GM12865 (cell line): ENCODE results near the gene RBMS3.

Experiments
- DNase-seq: peaks from one replicate; pipeline ENCODE4 v3.0.0; 2010; ENCODE audit warnings: low read depth
- H3K4me3 ChIP-seq: 2 replicates; pipeline ENCODE4 v1.5.1; 2011; ENCODE audit warnings: mild to moderate bottlenecking, low read depth, low read length, control low read depth
- TF ChIP-seq, protein P1 (sequence below): IDR thresholded peaks from 2 replicates; pipeline ENCODE4 v1.5.1; 2011; ENCODE audit warnings: low read length, control low read depth, low read depth, inconsistent platforms; ENCODE audit not compliant: insufficient read depth; ENCODE audit errors: missing control alignments

Gene RBMS3

DNA sequence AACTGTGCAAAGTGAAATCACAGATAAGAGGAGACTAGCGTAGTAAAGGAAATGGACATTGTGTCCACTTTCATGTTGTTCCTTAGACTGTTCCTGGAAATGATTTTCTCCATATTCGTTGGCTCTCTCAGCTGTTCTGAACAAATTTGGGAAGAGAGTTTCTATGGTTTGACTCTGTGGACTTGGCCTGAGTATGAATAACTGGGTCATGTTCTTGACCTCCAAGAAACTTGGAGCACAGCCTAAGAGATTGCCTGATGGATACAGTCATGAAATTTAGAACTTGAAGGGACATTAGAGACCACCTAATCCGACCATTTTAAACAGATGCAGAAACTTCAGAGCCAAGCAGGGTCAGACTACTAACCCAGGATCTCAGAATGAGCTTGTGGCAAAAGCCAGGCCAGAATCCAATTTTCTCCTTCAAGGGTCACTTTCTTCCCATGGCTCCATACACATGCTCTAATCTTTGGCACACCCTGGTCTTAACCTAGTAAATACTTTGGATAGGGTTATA, 430.4 kb downstream of the RBMS3 start:
- no peak for DNase-seq
- no peak overlapping the region for H3K4me3 ChIP-seq
- TF ChIP-seq, protein P1, sequence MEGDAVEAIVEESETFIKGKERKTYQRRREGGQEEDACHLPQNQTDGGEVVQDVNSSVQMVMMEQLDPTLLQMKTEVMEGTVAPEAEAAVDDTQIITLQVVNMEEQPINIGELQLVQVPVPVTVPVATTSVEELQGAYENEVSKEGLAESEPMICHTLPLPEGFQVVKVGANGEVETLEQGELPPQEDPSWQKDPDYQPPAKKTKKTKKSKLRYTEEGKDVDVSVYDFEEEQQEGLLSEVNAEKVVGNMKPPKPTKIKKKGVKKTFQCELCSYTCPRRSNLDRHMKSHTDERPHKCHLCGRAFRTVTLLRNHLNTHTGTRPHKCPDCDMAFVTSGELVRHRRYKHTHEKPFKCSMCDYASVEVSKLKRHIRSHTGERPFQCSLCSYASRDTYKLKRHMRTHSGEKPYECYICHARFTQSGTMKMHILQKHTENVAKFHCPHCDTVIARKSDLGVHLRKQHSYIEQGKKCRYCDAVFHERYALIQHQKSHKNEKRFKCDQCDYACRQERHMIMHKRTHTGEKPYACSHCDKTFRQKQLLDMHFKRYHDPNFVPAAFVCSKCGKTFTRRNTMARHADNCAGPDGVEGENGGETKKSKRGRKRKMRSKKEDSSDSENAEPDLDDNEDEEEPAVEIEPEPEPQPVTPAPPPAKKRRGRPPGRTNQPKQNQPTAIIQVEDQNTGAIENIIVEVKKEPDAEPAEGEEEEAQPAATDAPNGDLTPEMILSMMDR: no peak

DNA sequence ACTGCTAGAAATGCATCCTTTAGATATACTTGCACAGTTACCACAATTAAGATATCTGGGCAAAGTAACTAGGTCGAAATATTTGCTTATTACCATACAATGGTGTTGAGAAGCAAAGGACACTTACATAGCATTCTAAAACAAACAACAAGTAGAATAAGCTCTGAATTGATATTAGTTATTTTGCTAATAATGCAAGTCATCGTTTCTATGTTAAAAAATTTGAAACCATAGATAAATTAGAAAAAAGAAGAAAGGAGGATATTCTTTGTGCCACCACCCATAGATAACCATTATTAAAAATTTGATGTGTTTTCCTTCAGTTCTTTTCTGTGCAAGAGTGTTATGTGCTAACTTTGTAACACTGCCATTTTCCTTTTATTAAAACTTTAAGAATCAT, 435.3 kb downstream of the RBMS3 start:
- no peak for DNase-seq
- H3K4me3 ChIP-seq: no peak overlapping the region
- TF ChIP-seq, protein P1: no peak

DNA sequence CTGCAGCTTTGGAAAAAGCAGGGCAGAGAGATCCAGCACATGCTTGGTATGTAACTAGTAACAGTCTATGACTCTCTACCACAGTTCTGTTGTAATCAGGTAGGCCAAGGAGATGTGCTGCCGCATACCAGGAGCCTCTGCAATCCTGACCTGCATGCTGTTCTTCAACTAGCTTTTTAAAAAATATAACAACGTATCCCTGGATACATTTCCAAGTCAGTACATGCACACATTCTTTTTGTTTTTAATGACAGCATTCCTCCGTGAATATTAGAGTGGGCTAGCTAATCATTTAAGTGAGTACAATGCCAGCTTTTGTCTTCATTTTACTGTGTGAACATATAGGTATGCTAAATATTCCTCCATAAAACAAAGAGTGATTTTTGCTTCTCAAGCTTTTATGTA, 437.8 kb downstream of the RBMS3 start:
- no peak overlapping the region for H3K4me3 ChIP-seq
- TF ChIP-seq, protein P1: no peak
- no peak for DNase-seq

DNA sequence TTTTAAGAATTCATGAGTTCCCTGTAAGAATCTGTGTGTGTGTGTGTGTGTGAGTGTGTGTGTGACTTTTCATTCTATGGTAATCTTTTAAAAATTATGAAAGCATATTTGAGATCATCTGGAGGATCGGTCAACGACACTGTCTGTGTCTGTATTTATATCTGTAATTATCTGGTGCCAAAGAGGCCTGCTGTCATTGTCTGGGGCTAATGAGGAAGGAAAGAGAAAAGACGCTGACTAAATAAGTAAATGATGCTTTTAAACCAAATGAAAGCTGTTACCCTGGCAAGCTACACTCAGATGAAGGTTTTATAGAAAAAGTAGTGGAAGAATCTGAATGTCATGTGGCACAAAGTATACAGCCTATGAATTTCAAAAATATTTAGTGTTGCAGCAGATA, 439.8 kb downstream of the RBMS3 start:
- DNase-seq: no peak
- TF ChIP-seq, protein P1: no peak
- no peak overlapping the region for H3K4me3 ChIP-seq

DNA sequence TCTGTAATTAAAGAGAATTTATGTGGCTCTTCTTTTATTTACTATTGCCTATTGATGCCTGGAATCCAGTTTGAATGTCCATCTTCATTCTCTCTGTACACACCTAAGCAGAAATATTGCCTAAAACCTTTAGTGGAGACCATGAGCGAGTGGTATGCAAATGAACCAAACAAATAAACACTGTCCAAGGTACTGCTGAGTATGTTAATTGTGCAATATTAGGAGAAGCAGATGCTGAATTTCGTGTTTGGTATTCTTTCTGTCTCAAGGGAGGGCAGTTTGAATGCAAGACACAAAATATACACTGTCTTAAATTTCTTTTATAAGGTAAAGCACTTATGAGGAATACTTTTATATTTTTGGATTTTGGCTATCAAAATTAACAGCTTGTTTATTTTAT, 440.9 kb downstream of the RBMS3 start:
- H3K4me3 ChIP-seq: no peak overlapping the region
- no peak for DNase-seq
- TF ChIP-seq, protein P1: no peak

DNA sequence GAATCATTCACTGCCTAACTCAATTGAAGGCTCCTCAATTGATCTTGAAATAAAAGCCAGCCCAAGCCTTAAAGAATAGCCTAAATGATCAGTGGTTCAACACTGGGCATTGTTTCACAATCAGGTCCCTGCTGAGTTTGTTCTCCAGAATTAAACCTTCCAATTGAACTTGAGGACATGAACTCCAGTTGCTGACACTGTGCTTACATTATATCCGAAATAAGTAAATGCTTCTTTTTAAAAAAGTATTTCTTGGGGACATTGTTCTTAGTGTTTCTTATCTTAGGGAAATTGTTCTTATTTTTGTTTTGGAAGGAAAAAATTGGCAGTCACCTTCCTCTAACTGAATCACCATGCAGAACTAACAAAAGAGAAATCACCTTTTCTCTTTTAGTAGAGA, 450.2 kb downstream of the RBMS3 start:
- H3K4me3 ChIP-seq: no peak overlapping the region
- DNase-seq: no peak
- TF ChIP-seq, protein P1: no peak

DNA sequence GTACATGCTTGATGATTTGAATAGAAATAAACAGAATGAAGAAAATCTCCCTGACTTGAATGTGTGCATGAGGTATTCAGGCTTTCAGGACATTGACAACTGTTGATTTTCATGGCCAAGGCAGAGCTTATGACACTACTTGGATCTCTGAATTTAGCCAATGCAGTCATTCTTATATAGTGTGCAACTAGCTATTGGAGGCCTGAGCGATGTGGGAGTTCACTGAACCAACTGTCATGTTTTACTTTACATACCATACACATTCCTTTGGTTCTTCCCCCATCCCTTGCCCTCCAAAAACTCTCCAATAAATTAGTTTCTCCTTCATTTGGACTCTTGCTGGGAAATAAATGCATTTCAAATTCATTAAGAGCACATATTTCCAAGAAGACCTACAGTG, 460.4 kb downstream of the RBMS3 start:
- TF ChIP-seq, protein P1: no peak

More for the DNA sequence above, 460.4 kb downstream of the RBMS3 start:
- no peak for DNase-seq
- no peak overlapping the region for H3K4me3 ChIP-seq
